ENCODE results near the gene DNER.

DNA sequence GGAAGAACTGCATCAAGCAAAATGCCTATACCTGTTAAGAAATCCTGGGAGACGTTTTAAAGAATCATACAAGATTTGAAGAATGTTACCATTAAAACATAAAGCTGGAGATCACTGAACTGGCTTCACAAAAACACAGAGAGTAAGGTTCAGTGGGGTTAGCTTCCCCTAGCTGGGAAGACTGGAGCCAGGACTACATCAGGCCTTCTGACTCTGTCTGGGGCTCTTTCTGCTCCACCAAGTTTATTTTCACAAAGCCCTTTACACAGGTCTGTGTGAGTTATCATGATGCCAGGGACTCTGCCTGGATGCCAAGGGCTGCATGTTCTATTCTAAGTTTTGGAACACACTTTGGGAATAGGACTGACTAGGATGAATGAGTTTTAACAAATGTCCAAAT lies 47.3 kb upstream of the DNER start:
- TF ChIP-seq, protein P1, sequence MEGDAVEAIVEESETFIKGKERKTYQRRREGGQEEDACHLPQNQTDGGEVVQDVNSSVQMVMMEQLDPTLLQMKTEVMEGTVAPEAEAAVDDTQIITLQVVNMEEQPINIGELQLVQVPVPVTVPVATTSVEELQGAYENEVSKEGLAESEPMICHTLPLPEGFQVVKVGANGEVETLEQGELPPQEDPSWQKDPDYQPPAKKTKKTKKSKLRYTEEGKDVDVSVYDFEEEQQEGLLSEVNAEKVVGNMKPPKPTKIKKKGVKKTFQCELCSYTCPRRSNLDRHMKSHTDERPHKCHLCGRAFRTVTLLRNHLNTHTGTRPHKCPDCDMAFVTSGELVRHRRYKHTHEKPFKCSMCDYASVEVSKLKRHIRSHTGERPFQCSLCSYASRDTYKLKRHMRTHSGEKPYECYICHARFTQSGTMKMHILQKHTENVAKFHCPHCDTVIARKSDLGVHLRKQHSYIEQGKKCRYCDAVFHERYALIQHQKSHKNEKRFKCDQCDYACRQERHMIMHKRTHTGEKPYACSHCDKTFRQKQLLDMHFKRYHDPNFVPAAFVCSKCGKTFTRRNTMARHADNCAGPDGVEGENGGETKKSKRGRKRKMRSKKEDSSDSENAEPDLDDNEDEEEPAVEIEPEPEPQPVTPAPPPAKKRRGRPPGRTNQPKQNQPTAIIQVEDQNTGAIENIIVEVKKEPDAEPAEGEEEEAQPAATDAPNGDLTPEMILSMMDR (IDR thresholded peaks at IDR 0.05): no peak
- TF ChIP-seq POLR2AphosphoS5 (IDR thresholded peaks at IDR 0.05) (no peak), POLR2A (IDR thresholded peaks at IDR 0.05) (no peak)

Data from breast epithelium (tissue), 3 donors.